DOHH2 (cell line): Measurements from ENCODE around the gene PLCL1.

Experiments
- H3F3A ChIP-seq: fragments of 200-600 bp; sonication (generic), shearing (Covaris generic); 2 replicates; pipeline ENCODE4 v1.6.0; 2016; ENCODE audit warnings: antibody characterized with exemption, mild to moderate bottlenecking; ENCODE audit not compliant: control insufficient read depth, insufficient read depth
- H3K27ac ChIP-seq: fragments of 200-600 bp; sonication (generic); 2 replicates; pipeline ENCODE4 v1.5.1; 2014; ENCODE audit warnings: low read depth, mild to moderate bottlenecking, low read length, moderate library complexity
- H3K27me3 ChIP-seq: fragments of 200-600 bp; sonication (generic); 2 replicates; pipeline ENCODE4 v1.6.1; 2014; ENCODE audit warnings: mild to moderate bottlenecking, low read length, mixed read lengths; ENCODE audit not compliant: control insufficient read depth
- H3K36me3 ChIP-seq: fragments of 200-600 bp; sonication (generic); 2 replicates; pipeline ENCODE4 v1.6.1; 2014; ENCODE audit warnings: mild to moderate bottlenecking, low read length, moderate library complexity, mixed read lengths; ENCODE audit not compliant: control insufficient read depth
- H3K4me1 ChIP-seq: fragments of 200-600 bp; sonication (generic); 2 replicates; pipeline ENCODE4 v1.6.1; 2014; ENCODE audit warnings: mild to moderate bottlenecking, low read length, mixed read lengths; ENCODE audit not compliant: control insufficient read depth
- H3K4me2 ChIP-seq: fragments of 200-600 bp; sonication (generic); 2 replicates; pipeline ENCODE4 v1.6.0; 2014; ENCODE audit warnings: mild to moderate bottlenecking, low read length, moderate library complexity
- H3K4me3 ChIP-seq: fragments of 200-600 bp; sonication (generic); 2 replicates; pipeline ENCODE4 v1.5.1; 2014; ENCODE audit warnings: mild to moderate bottlenecking, low read length, mixed read lengths
- H3K79me2 ChIP-seq: fragments of 200-600 bp; sonication (generic); 2 replicates; pipeline ENCODE4 v1.6.1; 2014; ENCODE audit warnings: mild to moderate bottlenecking, low read length, mixed read lengths; ENCODE audit not compliant: control insufficient read depth
- H3K9me2 ChIP-seq: fragments of 200-600 bp; sonication (generic); replicated peaks from 2 replicates; pipeline ENCODE4 v1.6.1; 2014; ENCODE audit warnings: mild to moderate bottlenecking, low read length, mixed read lengths; ENCODE audit not compliant: control insufficient read depth
- H3K9me3 ChIP-seq: fragments of 200-600 bp; sonication (generic); 2 replicates; pipeline ENCODE4 v1.6.1; 2014; ENCODE audit warnings: antibody characterized with exemption, low read length, mixed read lengths; ENCODE audit not compliant: control insufficient read depth, insufficient read depth
- H4K20me1 ChIP-seq: fragments of 200-600 bp; sonication (generic); 2 replicates; pipeline ENCODE4 v1.6.0; 2014; ENCODE audit warnings: low read depth, mild to moderate bottlenecking, antibody characterized with exemption, low read length, moderate library complexity; ENCODE audit not compliant: control insufficient read depth, insufficient read depth
- EZH2phosphoT487 ChIP-seq: fragments of 200-600 bp; sonication (generic); IDR thresholded peaks from 2 replicates; pipeline ENCODE4 v1.6.1; 2017; ENCODE audit warnings: borderline replicate concordance, mild to moderate bottlenecking, antibody characterized with exemption, low read length, moderate library complexity, mixed read lengths
- TF ChIP-seq, protein P1 (sequence below): fragments of 200-600 bp; sonication (generic); IDR thresholded peaks from one replicate; pipeline ENCODE4 v1.5.1; 2014; ENCODE audit warnings: antibody characterized with exemption, mild to moderate bottlenecking, low read depth, low read length; ENCODE audit not compliant: poor library complexity, severe bottlenecking

The PLCL1 gene

GRCh38 chr2:197946562-197946961 lies 142.2 kb downstream of the PLCL1 start:
- TF ChIP-seq, protein P1, sequence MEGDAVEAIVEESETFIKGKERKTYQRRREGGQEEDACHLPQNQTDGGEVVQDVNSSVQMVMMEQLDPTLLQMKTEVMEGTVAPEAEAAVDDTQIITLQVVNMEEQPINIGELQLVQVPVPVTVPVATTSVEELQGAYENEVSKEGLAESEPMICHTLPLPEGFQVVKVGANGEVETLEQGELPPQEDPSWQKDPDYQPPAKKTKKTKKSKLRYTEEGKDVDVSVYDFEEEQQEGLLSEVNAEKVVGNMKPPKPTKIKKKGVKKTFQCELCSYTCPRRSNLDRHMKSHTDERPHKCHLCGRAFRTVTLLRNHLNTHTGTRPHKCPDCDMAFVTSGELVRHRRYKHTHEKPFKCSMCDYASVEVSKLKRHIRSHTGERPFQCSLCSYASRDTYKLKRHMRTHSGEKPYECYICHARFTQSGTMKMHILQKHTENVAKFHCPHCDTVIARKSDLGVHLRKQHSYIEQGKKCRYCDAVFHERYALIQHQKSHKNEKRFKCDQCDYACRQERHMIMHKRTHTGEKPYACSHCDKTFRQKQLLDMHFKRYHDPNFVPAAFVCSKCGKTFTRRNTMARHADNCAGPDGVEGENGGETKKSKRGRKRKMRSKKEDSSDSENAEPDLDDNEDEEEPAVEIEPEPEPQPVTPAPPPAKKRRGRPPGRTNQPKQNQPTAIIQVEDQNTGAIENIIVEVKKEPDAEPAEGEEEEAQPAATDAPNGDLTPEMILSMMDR, result no peak
- TF ChIP-seq EZH2phosphoT487, result no peak
- Histone ChIP-seq H3K27ac (no peak overlapping the region), H4K20me1 (no peaks in the 10 kb centered on the region), H3K79me2 (no peaks in the 10 kb centered on the region), H3K9me2 (no peaks in the 10 kb centered on the region), H3K36me3 (no peaks in the 10 kb centered on the region), H3K4me3 (no peak overlapping the region), H3K27me3 (peaks cover 2% of the 10 kb centered on the region; the same call in 1 of the 2 replicates), H3K4me2 (no peak overlapping the region), H3K4me1 (no peaks in the 10 kb centered on the region), H3F3A (no peaks in the 10 kb centered on the region), H3K9me3 (no peaks in the 10 kb centered on the region)

DNA sequence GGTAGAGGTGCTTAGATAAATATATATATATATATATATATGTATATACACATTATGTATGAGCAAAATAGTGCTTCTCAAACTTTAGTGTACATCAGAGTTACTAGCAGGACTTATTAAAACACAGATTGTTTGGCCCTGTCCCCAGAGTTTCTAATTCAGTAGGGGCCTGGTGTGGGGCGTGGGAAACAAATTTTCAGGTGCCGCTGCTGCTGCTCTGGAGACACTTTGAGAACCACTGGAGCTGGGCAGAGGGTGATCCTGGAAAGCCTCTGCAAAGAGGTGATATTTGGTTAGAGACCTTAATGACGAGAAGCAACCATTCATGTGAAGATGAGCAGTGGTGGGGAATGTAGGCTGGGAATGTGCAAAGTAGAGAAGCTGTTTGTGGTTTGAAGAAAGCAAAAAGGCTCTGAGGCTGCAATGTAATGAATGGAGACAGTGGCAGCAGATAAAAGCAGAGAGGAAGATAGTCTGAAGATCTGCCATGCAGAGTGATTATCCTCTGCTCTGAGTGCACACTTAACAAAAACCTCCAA lies 142.9 kb downstream of the PLCL1 start:
- no peak for TF ChIP-seq EZH2phosphoT487
- TF ChIP-seq, protein P1, result no peak
- no peaks in the 10 kb centered on the region for H3K36me3 ChIP-seq
- H3F3A ChIP-seq, result no peaks in the 10 kb centered on the region
- H3K27ac ChIP-seq, result no peak overlapping the region
- no peaks in the 10 kb centered on the region for H3K79me2 ChIP-seq
- H3K4me2 ChIP-seq, result no peak overlapping the region
- no peak overlapping the region for H3K4me3 ChIP-seq
- no peaks in the 10 kb centered on the region for H3K4me1 ChIP-seq
- no peaks in the 10 kb centered on the region for H3K9me2 ChIP-seq
- peaks cover 2% of the 10 kb centered on the region; the same call in 1 of the 2 replicates for H3K27me3 ChIP-seq
- H3K9me3 ChIP-seq, result no peaks in the 10 kb centered on the region
- no peaks in the 10 kb centered on the region for H4K20me1 ChIP-seq

GRCh38 chr2:197949224-197949623 lies 144.8 kb downstream of the PLCL1 start:
- Histone ChIP-seq H3K36me3 (no peaks in the 10 kb centered on the region), H3K4me2 (no peak overlapping the region), H3K79me2 (no peaks in the 10 kb centered on the region), H3K4me1 (no peaks in the 10 kb centered on the region), H3K27me3 (peaks cover 2% of the 10 kb centered on the region; the same call in 1 of the 2 replicates), H3K9me3 (no peaks in the 10 kb centered on the region), H3F3A (no peaks in the 10 kb centered on the region), H4K20me1 (no peaks in the 10 kb centered on the region), H3K9me2 (no peaks in the 10 kb centered on the region), H3K4me3 (no peak overlapping the region), H3K27ac (no peak overlapping the region)
- TF ChIP-seq, protein P1, result no peak
- TF ChIP-seq EZH2phosphoT487, result no peak

DNA sequence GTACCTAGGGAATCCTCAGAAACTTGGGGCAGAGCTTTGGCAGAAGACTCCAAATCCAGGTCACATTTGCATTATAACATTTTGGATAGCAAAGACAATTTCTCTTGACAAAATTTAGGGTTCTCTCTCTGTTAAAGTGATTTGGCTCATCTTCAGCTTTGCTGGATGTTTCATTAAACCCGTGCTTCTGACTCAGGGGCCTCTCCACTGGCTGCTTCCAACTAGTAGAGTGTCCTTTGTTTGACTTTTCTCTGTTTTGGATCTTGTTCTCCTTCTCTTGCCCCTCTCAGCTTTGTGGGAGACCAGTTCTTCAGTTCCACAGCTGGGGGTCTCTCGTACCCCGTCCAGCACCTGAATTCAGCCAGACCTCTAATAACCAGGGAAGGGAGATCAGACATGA lies 145.6 kb downstream of the PLCL1 start:
- Histone ChIP-seq H3K27ac (no peak overlapping the region), H3K27me3 (peaks cover 2% of the 10 kb centered on the region; the same call in 1 of the 2 replicates), H3K9me3 (no peaks in the 10 kb centered on the region)

More for the DNA sequence above, 145.6 kb downstream of the PLCL1 start:
- Histone ChIP-seq H3K79me2 (no peaks in the 10 kb centered on the region), H3K4me2 (no peak overlapping the region), H4K20me1 (no peaks in the 10 kb centered on the region), H3K4me3 (no peak overlapping the region), H3K4me1 (no peaks in the 10 kb centered on the region), H3K9me2 (no peaks in the 10 kb centered on the region), H3K36me3 (no peaks in the 10 kb centered on the region), H3F3A (no peaks in the 10 kb centered on the region)
- no peak for TF ChIP-seq EZH2phosphoT487
- TF ChIP-seq, protein P1, result no peak
